HepG2 (cell line): ENCODE results near the gene CAP2. TPM values are rescaled to one million over a fixed set of nuclear protein-coding genes. Genes with fewer than 3 reads are reported as not detected.

ENCODE experiments used
- ARNT ChIP-seq: fragments of 450-650 bp; IDR thresholded peaks from 2 replicates; pipeline ENCODE4 v1.6.1; 2017
- ATRX ChIP-seq: sonication (generic); formaldehyde crosslinking; IDR thresholded peaks from 2 replicates; pipeline ENCODE4 v1.4.0; 2020; ENCODE audit warnings: missing genetic modification reagents, borderline replicate concordance
- BCL3 ChIP-seq: sonication (generic); formaldehyde crosslinking; IDR thresholded peaks from 2 replicates; pipeline ENCODE4 v1.5.1; 2020; ENCODE audit warnings: mild to moderate bottlenecking, missing genetic modification reagents, moderate library complexity
- BCLAF1 ChIP-seq: fragments of 450-650 bp; IDR thresholded peaks from 2 replicates; pipeline ENCODE4 v1.6.1; 2017; ENCODE audit warnings: mild to moderate bottlenecking
- CHCHD3 ChIP-seq: sonication (generic); formaldehyde crosslinking; IDR thresholded peaks from 2 replicates; pipeline ENCODE4 v1.8.0; 2022; ENCODE audit warnings: mild to moderate bottlenecking, missing genetic modification reagents, moderate library complexity
- CTCF ChIP-seq: sonication (generic); formaldehyde crosslinking; IDR thresholded peaks from 2 replicates; pipeline ENCODE4 v1.5.0; 2020; ENCODE audit warnings: mild to moderate bottlenecking, missing genetic modification reagents, moderate library complexity
- HOXA3 ChIP-seq: sonication (generic); formaldehyde crosslinking; IDR thresholded peaks from 2 replicates; pipeline ENCODE4 v1.5.0; 2020; ENCODE audit warnings: missing genetic modification reagents
- MAX ChIP-seq: IDR thresholded peaks from 2 replicates; pipeline ENCODE4 v1.6.1; 2012; ENCODE audit warnings: inconsistent platforms
- MBD4 ChIP-seq: IDR thresholded peaks from 2 replicates; pipeline ENCODE4 v1.6.1; 2012; ENCODE audit warnings: low read length, inconsistent platforms, borderline replicate concordance
- MIER3 ChIP-seq: IDR thresholded peaks from 2 replicates; pipeline ENCODE4 v1.6.1; 2016; ENCODE audit warnings: missing compliant biosample characterization, borderline replicate concordance
- NBN ChIP-seq: fragments of 450-650 bp; conservative IDR thresholded peaks from 2 replicates; pipeline ENCODE4 v1.6.1; 2017
- NFYB ChIP-seq: sonication (generic); formaldehyde crosslinking; IDR thresholded peaks from 2 replicates; pipeline ENCODE4 v1.4.0; 2020; ENCODE audit warnings: missing genetic modification reagents
- PITX1 ChIP-seq: sonication (generic); formaldehyde crosslinking; IDR thresholded peaks from 2 replicates; pipeline ENCODE4 v1.5.1; 2020; ENCODE audit warnings: mild to moderate bottlenecking, missing genetic modification reagents
- SALL2 ChIP-seq: sonication (generic); formaldehyde crosslinking; IDR thresholded peaks from 2 replicates; pipeline ENCODE4 v1.8.1; 2023; ENCODE audit warnings: mild to moderate bottlenecking, missing genetic modification reagents, inconsistent platforms
- SP2 ChIP-seq: sonication (generic); formaldehyde crosslinking; IDR thresholded peaks from 2 replicates; pipeline ENCODE4 v1.5.1; 2020; ENCODE audit warnings: mild to moderate bottlenecking, missing genetic modification reagents
- TEAD2 ChIP-seq: sonication (generic); formaldehyde crosslinking; IDR thresholded peaks from 2 replicates; pipeline ENCODE4 v1.9.0; 2021; ENCODE audit warnings: missing genetic modification reagents
- UBTF ChIP-seq: sonication (generic); formaldehyde crosslinking; IDR thresholded peaks from 2 replicates; pipeline ENCODE4 v1.4.0; 2020; ENCODE audit warnings: mild to moderate bottlenecking, missing genetic modification reagents
- ZBTB44 ChIP-seq: sonication (generic); formaldehyde crosslinking; IDR thresholded peaks from 2 replicates; pipeline ENCODE4 v1.4.0; 2020; ENCODE audit warnings: missing genetic modification reagents
- ZNF264 ChIP-seq: sonication (generic); formaldehyde crosslinking; IDR thresholded peaks from 2 replicates; pipeline ENCODE4 v1.4.0; 2020; ENCODE audit warnings: missing genetic modification reagents
- ZNF619 ChIP-seq: sonication (generic); formaldehyde crosslinking; IDR thresholded peaks from 2 replicates; pipeline ENCODE4 v1.4.0; 2020; ENCODE audit warnings: mild to moderate bottlenecking, missing genetic modification reagents
- ZSCAN31 ChIP-seq: sonication (generic); formaldehyde crosslinking; IDR thresholded peaks from 2 replicates; pipeline ENCODE4 v1.5.0; 2020; ENCODE audit warnings: low read depth, mild to moderate bottlenecking, missing genetic modification reagents
- polyA plus RNA-seq, 8 experiments: library from polyadenylated mRNA; depleted of rRNA in 3 of 8; stranded (reverse) in 7 of 8; unstranded in 1 of 8; fragments of >200 nt; fragmentation: Illumina TruSeq in 4 of 8; extraction: Trizol in 4 of 8; gene quantifications; 2 replicates each; pipeline versions ENCODE4 v1.2.1 to v1.2.3, GENCODE V29; 2011 to 2016; ENCODE audit warnings: low read depth in 4 of 8, missing spikeins in 1 of 8, mixed read lengths in 1 of 8; ENCODE audit not compliant: insufficient read depth in 1 of 8
- total RNA-seq, 5 experiments: library from RNA; depleted of rRNA; stranded (reverse); fragments of >200 nt; fragmentation: Illumina TruSeq; extraction: Trizol; gene quantifications; 2 replicates each; pipeline ENCODE4 v1.2.3, GENCODE V29; 2016; ENCODE audit warnings: low read depth in 1 of 5

CAP2 gene
- total and polyA plus RNA-seq, 2 of the 13 experiments (the other 11 are each of a cell fraction or from before 2014, with no cell fraction given) = 7.9 to 53.1 TPM

GRCh38 chr6:17354700-17355403, 38.5 kb upstream of the CAP2 start (continued):
- TF ChIP-seq ZNF619 (CRISPR knock-in tag) (no peak), TEAD2 (CRISPR knock-in tag) (no peak), CHCHD3 (CRISPR knock-in tag) (no peak), MAX (peak; percentile 54; the same call in 1 of the 2 replicates), PITX1 (CRISPR knock-in tag) (no peak), ZBTB44 (CRISPR knock-in tag) (no peak), MIER3 (CRISPR knock-in tag) (peak; percentile 50; the same call in 1 of the 2 replicates), NFYB (no peak), BCL3 (CRISPR knock-in tag) (no peak), ZSCAN31 (no peak), ATRX (CRISPR knock-in tag) (no peak), SALL2 (no peak), BCLAF1 (no peak), SP2 (no peak), ZNF264 (CRISPR knock-in tag) (no peak), MBD4 (peak; percentile 22; the same call in 1 of the 2 replicates), NBN (no peak), ARNT (no peak), UBTF (CRISPR knock-in tag) (no peak), CTCF (CRISPR knock-in tag) (no peak), HOXA3 (CRISPR knock-in tag) (no peak; the same call in 1 of the 2 replicates)
